CD14-positive monocyte (primary cell): Measurements from ENCODE around the gene DEPDC1B. TPM values are rescaled to one million over a fixed set of nuclear protein-coding genes. Genes with fewer than 3 reads are reported as not detected.
A peak's percentile ranks its signal among the peaks of the same experiment; 100 is the strongest.

Experiments used
- DNase-seq, 3 donors: peaks; one replicate each; pipeline ENCODE4 v3.0.0-alpha.2; 2011 to 2022
- H2AFZ ChIP-seq: 2 replicates; pipeline ENCODE4 v1.6.0; 2012; ENCODE audit warnings: mild to moderate bottlenecking, low read depth, low read length, inconsistent platforms; ENCODE audit not compliant: insufficient read depth, poor library complexity, severe bottlenecking
- H3K27ac ChIP-seq, 2 donors: 1 replicate in 1 of 2; 2 replicates in 1 of 2; pipeline ENCODE4 v1.5.1; 2012 to 2013; ENCODE audit warnings: low read length in 2 of 2, control low read depth in 1 of 2, inconsistent platforms in 1 of 2, low read depth in 1 of 2, mild to moderate bottlenecking in 1 of 2
- H3K27me3 ChIP-seq, 2 donors: one replicate each; pipeline versions ENCODE4 v1.6.0 to v1.6.1; 2011 to 2013; ENCODE audit warnings: low read length in 2 of 2; ENCODE audit not compliant: control insufficient read depth in 2 of 2, insufficient read depth in 2 of 2
- H3K36me3 ChIP-seq, 2 donors: replicated peaks in 1 of 2; 1 replicate in 1 of 2; 2 replicates in 1 of 2; pipeline versions ENCODE4 v1.5.1 to v1.6.1; 2012 to 2013; ENCODE audit warnings: low read length in 2 of 2, control low read depth in 1 of 2, inconsistent platforms in 1 of 2, mild to moderate bottlenecking in 1 of 2; ENCODE audit not compliant: insufficient read depth in 2 of 2, control insufficient read depth in 1 of 2
- H3K4me1 ChIP-seq, 2 donors: 1 replicate in 1 of 2; 2 replicates in 1 of 2; pipeline versions ENCODE4 v1.5.1 to v1.6.1; 2012 to 2013; ENCODE audit warnings: low read length in 2 of 2, control low read depth in 1 of 2, inconsistent platforms in 1 of 2, mild to moderate bottlenecking in 1 of 2, moderate library complexity in 1 of 2; ENCODE audit not compliant: insufficient read depth in 2 of 2, control insufficient read depth in 1 of 2
- H3K4me2 ChIP-seq: replicated peaks from 2 replicates; pipeline ENCODE3; 2012; ENCODE audit warnings: low read length, moderate library complexity, mild to moderate bottlenecking; ENCODE audit not compliant: poor library complexity, severe bottlenecking; ENCODE audit errors: extremely low read depth
- H3K4me3 ChIP-seq, 3 experiments: fragments of 200-600 bp in 1 of 3; sonication (generic) in 1 of 3; replicated peaks in 1 of 3; 1 replicate in 2 of 3; 2 replicates in 1 of 3; pipeline ENCODE4 v1.5.1; 2011 to 2013; ENCODE audit warnings: low read length in 3 of 3, mild to moderate bottlenecking in 3 of 3, control low read depth in 2 of 3, low read depth in 2 of 3, inconsistent platforms in 1 of 3, moderate library complexity in 1 of 3
- H3K79me2 ChIP-seq: 2 replicates; pipeline ENCODE4 v1.6.0; 2012; ENCODE audit warnings: mild to moderate bottlenecking, control low read depth, inconsistent platforms, low read length, moderate library complexity; ENCODE audit not compliant: insufficient read depth
- H3K9ac ChIP-seq: 2 replicates; pipeline ENCODE4 v1.6.0; 2017; ENCODE audit warnings: low read length, mild to moderate bottlenecking; ENCODE audit not compliant: insufficient read depth, poor library complexity, severe bottlenecking
- H3K9me3 ChIP-seq, 2 donors: replicated peaks in 1 of 2; 1 replicate in 1 of 2; 2 replicates in 1 of 2; pipeline versions ENCODE4 v1.5.1 to v1.6.1; 2012 to 2013; ENCODE audit warnings: low read length in 2 of 2, control low read depth in 1 of 2; ENCODE audit not compliant: control insufficient read depth in 1 of 2, insufficient read depth in 1 of 2
- H4K20me1 ChIP-seq: 2 replicates; pipeline ENCODE4 v1.6.0; 2012; ENCODE audit warnings: mild to moderate bottlenecking, low read length, control low read depth, moderate library complexity; ENCODE audit not compliant: insufficient read depth
- H3K27ac Mint-ChIP-seq, 7 donors: one replicate each; pipeline ENCODE4 v1.8.0; 2020; ENCODE audit warnings: mild to moderate bottlenecking in 7 of 7, mixed read lengths in 7 of 7, moderate library complexity in 6 of 7, inconsistent platforms in 2 of 7
- H3K27me3 Mint-ChIP-seq, 3 donors: one replicate each; pipeline ENCODE4 v1.8.0; 2021 to 2022; ENCODE audit warnings: low read depth in 3 of 3, mild to moderate bottlenecking in 3 of 3, mixed read lengths in 3 of 3, moderate library complexity in 3 of 3, inconsistent platforms in 1 of 3
- H3K36me3 Mint-ChIP-seq, 2 donors: one replicate each; pipeline ENCODE4 v1.8.0; 2020; ENCODE audit warnings: mixed read lengths in 2 of 2, inconsistent platforms in 1 of 2, mild to moderate bottlenecking in 1 of 2
- H3K4me1 Mint-ChIP-seq: one replicate; pipeline ENCODE4 v1.8.0; 2020; ENCODE audit warnings: mild to moderate bottlenecking, mixed read lengths
- H3K4me3 Mint-ChIP-seq, 2 donors: one replicate each; pipeline ENCODE4 v1.8.0; 2020; ENCODE audit warnings: mild to moderate bottlenecking in 2 of 2, mixed read lengths in 2 of 2, moderate library complexity in 1 of 2
- H3K9me3 Mint-ChIP-seq, 7 donors: one replicate each; pipeline ENCODE4 v1.8.0; 2020 to 2022; ENCODE audit warnings: mixed read lengths in 7 of 7, mild to moderate bottlenecking in 6 of 7, moderate library complexity in 6 of 7, inconsistent platforms in 2 of 7
- CTCF ChIP-seq: fragments of 200-600 bp; IDR thresholded peaks from one replicate; pipeline ENCODE4 v1.8.0; 2022; ENCODE audit warnings: antibody characterized with exemption, mild to moderate bottlenecking
- WGBS: methylation state at CpG from one replicate; pipeline ENCODE4 v1.1.5; 2013; ENCODE audit warnings: missing lambda C conversion rate; ENCODE audit not compliant: insufficient coverage; 5-methylcytosine and 5-hydroxymethylcytosine counted together
- intact Hi-C, 2 donors: fragments of 100-400 bp; cut with micrococcal nuclease; formaldehyde crosslinking; loops; one replicate each; pipeline versions ENCODE4 v1.15.0 to v1.15.1; 2023
- polyA plus RNA-seq, 3 donors: library from polyadenylated mRNA; depleted of rRNA in 1 of 3; unstranded in 2 of 3; stranded (reverse) in 1 of 3; fragments of 300-500 nt in 2 of 3; fragments of >200 nt in 1 of 3; fragmentation: Illumina TruSeq in 2 of 3; gene quantifications; 1 replicate in 2 of 3; 2 replicates in 1 of 3; pipeline ENCODE4 v1.2.3, GENCODE V29; 2012 to 2021

The DEPDC1B gene
- polyA plus RNA-seq, 3 donors, result 0.11 to 0.56 (median 0.14) TPM

GRCh38 chr5:60598424-60598823 lies 101.5 kb downstream of the DEPDC1B start:
- no peaks in the 10 kb centered on the region for H3K27me3 Mint-ChIP-seq
- H3K9me3 ChIP-seq, result no peaks in the 10 kb centered on the region
- TF ChIP-seq CTCF, result no peak
- no peaks in the 10 kb centered on the region for H4K20me1 ChIP-seq
- no peaks in the 10 kb centered on the region for H3K27me3 ChIP-seq
- H3K27ac Mint-ChIP-seq, result peak overlapping the region in 2 of 7 donors; percentile 36 to 73
- H3K79me2 ChIP-seq, result no peaks in the 10 kb centered on the region
- H3K27ac ChIP-seq, result peak overlapping the region in 1 of 2 donors; percentile 73
- no peak for DNase-seq
- peaks cover 6 to 40% of the 10 kb centered on the region in 2 donors for H3K36me3 ChIP-seq
- peak overlapping the region in 1 of 2 donors; percentile 7 for H3K4me3 Mint-ChIP-seq
- H3K4me1 Mint-ChIP-seq, result peaks cover 16% of the 10 kb centered on the region
- peaks cover 0 to 4% (median 0%) of the 10 kb centered on the region in 7 donors for H3K9me3 Mint-ChIP-seq
- peak overlapping the region; percentile 46 for H3K4me2 ChIP-seq
- H2AFZ ChIP-seq, result peak overlapping the region; percentile 33
- peaks cover 9 to 11% of the 10 kb centered on the region in 2 donors for H3K4me1 ChIP-seq
- intact Hi-C loops, result no loop called here
- WGBS, result no CpG with 5 or more reads among the region's 4 CpGs
- H3K4me3 ChIP-seq, result peak overlapping the region in 1 of 3 experiments; percentile 46
- H3K9ac ChIP-seq, result no peak overlapping the region
- peaks cover 26 to 37% of the 10 kb centered on the region in 2 donors for H3K36me3 Mint-ChIP-seq

GRCh38 chr5:60597572-60598320 lies 102.2 kb downstream of the DEPDC1B start:
- TF ChIP-seq CTCF, result no peak
- H3K4me1 Mint-ChIP-seq, result peaks cover 16% of the 10 kb centered on the region
- Histone ChIP-seq H3K36me3 (peaks cover 5 to 34% of the 10 kb centered on the region in 2 donors), H3K9me3 (no peaks in the 10 kb centered on the region), H3K9ac (no peak overlapping the region), H4K20me1 (no peaks in the 10 kb centered on the region), H3K4me3 (peak overlapping the region in 1 of 3 experiments; percentile 46), H3K79me2 (no peaks in the 10 kb centered on the region), H3K4me1 (peaks cover 9 to 11% of the 10 kb centered on the region in 2 donors), H3K27me3 (no peaks in the 10 kb centered on the region), H3K27ac (peak overlapping the region in 1 of 2 donors; percentile 73), H2AFZ (peak overlapping the region; percentile 43), H3K4me2 (peak overlapping the region; percentile 46)
- H3K27me3 Mint-ChIP-seq, result no peaks in the 10 kb centered on the region
- peaks cover 21 to 33% of the 10 kb centered on the region in 2 donors for H3K36me3 Mint-ChIP-seq
- H3K9me3 Mint-ChIP-seq, result peaks cover 0 to 4% (median 0%) of the 10 kb centered on the region in 7 donors
- peak overlapping the region in 5 of 7 donors; percentile 6 to 73 (median 54) for H3K27ac Mint-ChIP-seq
- WGBS, result no CpG with 5 or more reads among the region's 3 CpGs
- intact Hi-C loops, result no loop called here
- peak in 2 of 3 donors; percentile 8 to 10 for DNase-seq
- H3K4me3 Mint-ChIP-seq, result peak overlapping the region; percentile 7 to 76
